Measurements from ENCODE around the gene ADAMTS12. TPM values are rescaled to one million over a fixed set of nuclear protein-coding genes. Genes with fewer than 3 reads are reported as not detected.

ADAMTS12 gene
- total and polyA plus RNA-seq, 9 of the 15 experiments (the other 6 are each of a cell fraction or from before 2014, with no cell fraction given): 0.11 TPM; not detected in 8

GRCh38 chr5:33692980-33693379, 198.8 kb downstream of the ADAMTS12 start:
- H3K9me3 ChIP-seq (replicated peaks; ENCODE audit: control insufficient read depth, insufficient read depth, low read depth, low read length): no peaks in the 10 kb centered on the region; the same call in 1 of the 2 replicates
- H3K4me1 ChIP-seq (replicated peaks in 1 of 2; ENCODE audit: control insufficient read depth in 2 of 2, insufficient read depth in 2 of 2, low read length in 2 of 2): no peaks in the 10 kb centered on the region
- no peaks in the 10 kb centered on the region for H3K9me1 ChIP-seq (ENCODE audit: control insufficient read depth, insufficient read depth, low read length)
- intact Hi-C loops (cut with micrococcal nuclease) (no loop called here), in situ Hi-C loops (cut with MboI) (no loop called here)
- no TSS peak for BruUV-seq (replicated peaks)
- no peak overlapping the region for H3K9ac ChIP-seq (ENCODE audit: insufficient read depth in 1 of 2, low read depth in 2 of 2, low read length in 2 of 2)
- H3K36me3 ChIP-seq (ENCODE audit: control insufficient read depth, insufficient read depth, low read length): no peaks in the 10 kb centered on the region
- POLR2A ChIA-PET: no interaction called here
- H2AFZ ChIP-seq (ENCODE audit: low read depth, low read length): no peak overlapping the region
- no peaks in the 10 kb centered on the region for H4K20me1 ChIP-seq (replicated peaks; ENCODE audit: control insufficient read depth, insufficient read depth, low read length)
- no peak for ATAC-seq
- 0% methylated on average over 2 of the region's 2 CpGs for WGBS (ENCODE audit: insufficient coverage, low coverage, missing lambda C conversion rate)
- H3K27ac ChIP-seq (ENCODE audit: extremely low read depth, low read depth, low read length): no peak overlapping the region
- DNase-seq (ENCODE audit: extremely low read depth in 1 of 4, low spot score in 3 of 4): no peak
- CTCF ChIA-PET (ENCODE audit: low intra/inter-chr PET ratio): no interaction called here
- H3K27me3 ChIP-seq (ENCODE audit: control insufficient read depth in 2 of 2, insufficient read depth in 2 of 2, low read length in 2 of 2): no peaks in the 10 kb centered on the region
- FAIRE-seq: no peak
- H3K4me2 ChIP-seq (ENCODE audit: insufficient read depth, low read length): no peak overlapping the region
- no peaks in the 10 kb centered on the region for H3K79me2 ChIP-seq (ENCODE audit: control insufficient read depth, insufficient read depth, low read length)
- H3K4me3 ChIP-seq: no peak overlapping the region
- TF ChIP-seq SLC30A9 (CRISPR knock-in tag; IDR thresholded peaks at IDR 0.05): no peak
- no peak for TF ChIP-seq REST (IDR thresholded peaks at IDR 0.05; ENCODE audit: borderline replicate concordance)
- no peak for TF ChIP-seq REST (CRISPR knock-in tag; IDR thresholded peaks at IDR 0.05; ENCODE audit: low read depth)
- TF ChIP-seq ZBTB43 (CRISPR knock-in tag; IDR thresholded peaks at IDR 0.05): no peak
- no peak for TF ChIP-seq E2F3 (CRISPR knock-in tag; IDR thresholded peaks at IDR 0.05)
- TF ChIP-seq MAFF (IDR thresholded peaks at IDR 0.05; ENCODE audit: low read length): peak; percentile 50
- no peak for TF ChIP-seq UBTF (IDR thresholded peaks at IDR 0.05; ENCODE audit: borderline replicate concordance in 1 of 2, low read depth in 2 of 2, low read length in 2 of 2)
- TF ChIP-seq PYGO2 (tag; IDR thresholded peaks at IDR 0.05): no peak
- no peak for TF ChIP-seq CCNT2 (IDR thresholded peaks at IDR 0.05; ENCODE audit: borderline replicate concordance, extremely low read depth, insufficient read length, low read depth, low read length)
- TF ChIP-seq C11orf30 (IDR thresholded peaks at IDR 0.05; ENCODE audit: low read depth): peak; percentile 46; the same call in 1 of the 2 replicates
